ENCODE measurements around the gene NOP14. TPM values are rescaled to one million over a fixed set of nuclear protein-coding genes. Genes with fewer than 3 reads are reported as not detected.

NOP14 gene
- total and polyA plus RNA-seq, 8 donors, result 11.7 to 68.7 (median 18.1) TPM

DNA sequence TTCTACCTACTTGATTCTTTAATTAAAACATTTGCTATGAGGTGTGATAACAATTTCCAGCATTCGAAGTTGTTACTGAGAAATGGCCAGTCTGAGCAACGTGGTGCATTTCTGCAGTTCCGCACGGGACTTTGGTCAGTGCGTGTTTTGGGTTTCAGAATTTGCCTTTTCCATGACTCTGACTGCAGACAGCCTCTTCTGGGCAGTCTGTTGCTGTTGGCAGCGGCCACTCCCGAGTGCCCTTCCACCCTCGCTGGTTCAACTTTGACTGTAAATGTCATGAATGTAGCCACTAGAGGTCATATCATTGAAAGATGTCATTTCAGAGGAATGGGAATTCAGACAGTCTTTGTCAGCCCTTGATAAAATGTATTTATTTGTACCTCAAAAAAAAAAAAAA lies 53.6 kb downstream of the NOP14 start:
- Histone ChIP-seq H3K27me3 (no peaks in the 10 kb centered on the region), H3K9me3 (no peaks in the 10 kb centered on the region), H3K27ac (peak overlapping the region in 1 of 5 donors; percentile 31), H3K4me3 (no peak overlapping the region), H3K36me3 (peaks cover 70 to 100% (median 99%) of the 10 kb centered on the region in 4 donors), H3K4me1 (peaks cover 23 to 44% (median 37%) of the 10 kb centered on the region in 4 donors)
- DNase-seq, result no peak
- no peak for TF ChIP-seq POLR2AphosphoS5 (IDR thresholded peaks at IDR 0.05)
- TF ChIP-seq, protein P1, sequence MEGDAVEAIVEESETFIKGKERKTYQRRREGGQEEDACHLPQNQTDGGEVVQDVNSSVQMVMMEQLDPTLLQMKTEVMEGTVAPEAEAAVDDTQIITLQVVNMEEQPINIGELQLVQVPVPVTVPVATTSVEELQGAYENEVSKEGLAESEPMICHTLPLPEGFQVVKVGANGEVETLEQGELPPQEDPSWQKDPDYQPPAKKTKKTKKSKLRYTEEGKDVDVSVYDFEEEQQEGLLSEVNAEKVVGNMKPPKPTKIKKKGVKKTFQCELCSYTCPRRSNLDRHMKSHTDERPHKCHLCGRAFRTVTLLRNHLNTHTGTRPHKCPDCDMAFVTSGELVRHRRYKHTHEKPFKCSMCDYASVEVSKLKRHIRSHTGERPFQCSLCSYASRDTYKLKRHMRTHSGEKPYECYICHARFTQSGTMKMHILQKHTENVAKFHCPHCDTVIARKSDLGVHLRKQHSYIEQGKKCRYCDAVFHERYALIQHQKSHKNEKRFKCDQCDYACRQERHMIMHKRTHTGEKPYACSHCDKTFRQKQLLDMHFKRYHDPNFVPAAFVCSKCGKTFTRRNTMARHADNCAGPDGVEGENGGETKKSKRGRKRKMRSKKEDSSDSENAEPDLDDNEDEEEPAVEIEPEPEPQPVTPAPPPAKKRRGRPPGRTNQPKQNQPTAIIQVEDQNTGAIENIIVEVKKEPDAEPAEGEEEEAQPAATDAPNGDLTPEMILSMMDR (IDR thresholded peaks at IDR 0.05), result no peak
- TF ChIP-seq POLR2A (IDR thresholded peaks at IDR 0.05), result no peak
- TF ChIP-seq EP300 (IDR thresholded peaks at IDR 0.05), result no peak
- 65 to 83% (median 76%) methylated on average over 8 of the region's 8 CpGs for WGBS, 5 donors
- intact Hi-C loops (cut with DNase I; ENCODE audit: low total_unique reads), result no loop called here

DNA sequence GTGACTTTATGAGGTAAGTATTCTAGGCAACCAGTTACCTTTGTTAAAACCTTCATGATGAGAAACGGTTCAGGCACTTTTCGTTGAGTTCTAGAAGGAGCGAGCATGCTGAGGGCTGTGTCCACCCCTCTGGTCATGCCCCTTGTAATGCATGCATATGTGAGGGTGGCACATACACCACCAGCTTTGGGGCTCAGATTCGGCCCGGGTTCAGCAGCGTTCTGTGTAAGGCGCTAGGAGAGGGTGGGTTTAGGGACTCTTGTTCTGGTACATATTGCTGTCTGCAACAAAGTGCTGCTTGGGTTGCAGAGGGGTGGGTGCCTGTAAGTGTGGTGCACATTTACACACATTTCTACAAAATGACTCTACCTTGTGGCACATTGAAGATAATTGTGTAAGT lies 54.5 kb downstream of the NOP14 start:
- H3K4me1 ChIP-seq, result peaks cover 23 to 44% (median 37%) of the 10 kb centered on the region in 4 donors
- peak overlapping the region in 1 of 5 donors; percentile 40 for H3K27ac ChIP-seq
- H3K4me3 ChIP-seq, result no peak overlapping the region
- no peaks in the 10 kb centered on the region for H3K27me3 ChIP-seq
- TF ChIP-seq EP300 (IDR thresholded peaks at IDR 0.05) (no peak), POLR2A (IDR thresholded peaks at IDR 0.05) (no peak), POLR2AphosphoS5 (IDR thresholded peaks at IDR 0.05) (no peak)
- TF ChIP-seq, protein P1 (IDR thresholded peaks at IDR 0.05), result no peak
- 78 to 89% (median 83%) methylated on average over 7 of the region's 7 CpGs for WGBS, 5 donors
- DNase-seq, result no peak
- no peaks in the 10 kb centered on the region for H3K9me3 ChIP-seq
- H3K36me3 ChIP-seq, result peaks cover 64 to 100% (median 99%) of the 10 kb centered on the region in 4 donors
- intact Hi-C loops (cut with DNase I; ENCODE audit: low total_unique reads), result no loop called here

DNA sequence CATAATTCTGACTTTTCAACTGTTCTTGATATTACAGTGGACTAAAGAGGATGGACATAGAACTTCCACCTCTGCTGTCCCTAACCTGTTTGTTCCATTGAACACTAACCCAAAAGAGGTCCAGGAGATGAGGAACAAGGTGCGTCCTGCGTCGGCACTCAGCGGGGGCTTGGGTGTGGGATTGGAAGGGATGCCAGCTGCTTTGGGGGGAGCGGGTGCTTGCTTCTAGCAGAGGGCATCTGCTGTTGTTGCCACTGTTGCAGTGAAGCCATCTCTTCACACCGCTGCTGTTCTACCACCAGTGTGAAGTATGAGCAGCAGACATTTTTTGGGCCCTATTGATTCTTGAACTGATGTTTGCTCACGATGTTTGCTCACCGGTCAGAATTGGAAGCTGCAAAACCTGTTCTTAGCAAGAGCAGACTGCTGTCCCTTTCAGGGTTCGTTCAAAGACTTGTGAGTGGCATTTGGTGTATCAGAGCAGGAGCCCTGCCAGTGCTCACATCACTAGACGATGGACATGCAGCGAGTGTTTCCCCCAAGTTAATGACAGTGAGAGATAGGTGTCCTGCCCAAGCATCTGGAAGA lies 55.4 kb downstream of the NOP14 start:
- DNase-seq, result peak; percentile 67 to 90
- TF ChIP-seq POLR2AphosphoS5 (IDR thresholded peaks at IDR 0.05) (peak in 1 of 3 donors; percentile 82), EP300 (IDR thresholded peaks at IDR 0.05) (no peak)
- intact Hi-C loops (cut with DNase I; ENCODE audit: low total_unique reads), result no loop called here
- peaks cover 23 to 44% (median 37%) of the 10 kb centered on the region in 4 donors for H3K4me1 ChIP-seq
- H3K4me3 ChIP-seq, result no peak overlapping the region
- H3K27ac ChIP-seq, result peak overlapping the region; percentile 21 to 48 (median 40)
- no peaks in the 10 kb centered on the region for H3K9me3 ChIP-seq
- peaks cover 56 to 100% (median 99%) of the 10 kb centered on the region in 4 donors for H3K36me3 ChIP-seq
- WGBS, 5 donors, result 35 to 55% (median 42%) methylated on average over 8 to 11 of the region's 11 CpGs
- H3K27me3 ChIP-seq, result no peaks in the 10 kb centered on the region

DNA sequence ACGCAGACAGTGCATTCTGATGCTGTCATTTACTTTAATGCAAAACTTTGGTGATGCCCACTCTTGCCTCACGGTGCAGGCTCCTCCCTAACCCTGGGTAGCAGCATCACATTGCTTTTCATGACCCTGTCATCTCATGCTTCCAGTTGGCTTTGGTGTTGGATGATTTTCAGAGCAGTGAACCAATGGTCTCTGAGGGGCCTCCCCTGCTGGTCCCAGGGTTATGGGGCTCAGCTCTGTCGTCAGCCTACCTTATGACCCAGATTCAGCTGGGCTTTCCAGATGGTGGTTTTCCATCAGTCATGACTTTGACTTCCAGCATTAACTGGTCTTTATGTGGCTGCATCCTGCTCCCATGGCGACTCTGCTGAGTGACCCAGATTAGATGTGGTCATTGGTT lies 56.0 kb downstream of the NOP14 start:
- Histone ChIP-seq H3K9me3 (no peaks in the 10 kb centered on the region), H3K4me1 (peaks cover 23 to 49% (median 39%) of the 10 kb centered on the region in 4 donors), H3K27ac (peak overlapping the region; percentile 13 to 48 (median 26)), H3K4me3 (no peak overlapping the region), H3K27me3 (no peaks in the 10 kb centered on the region), H3K36me3 (peaks cover 52 to 100% (median 99%) of the 10 kb centered on the region in 4 donors)
- WGBS, 5 donors, result 67 to 79% (median 73%) methylated on average over 4 of the region's 4 CpGs
- intact Hi-C loops (cut with DNase I; ENCODE audit: low total_unique reads), result no loop called here
- no peak for DNase-seq
- TF ChIP-seq POLR2A (IDR thresholded peaks at IDR 0.05), result no peak
- no peak for TF ChIP-seq POLR2AphosphoS5 (IDR thresholded peaks at IDR 0.05)
- TF ChIP-seq, protein P1 (IDR thresholded peaks at IDR 0.05), result no peak
- no peak for TF ChIP-seq EP300 (IDR thresholded peaks at IDR 0.05)

DNA sequence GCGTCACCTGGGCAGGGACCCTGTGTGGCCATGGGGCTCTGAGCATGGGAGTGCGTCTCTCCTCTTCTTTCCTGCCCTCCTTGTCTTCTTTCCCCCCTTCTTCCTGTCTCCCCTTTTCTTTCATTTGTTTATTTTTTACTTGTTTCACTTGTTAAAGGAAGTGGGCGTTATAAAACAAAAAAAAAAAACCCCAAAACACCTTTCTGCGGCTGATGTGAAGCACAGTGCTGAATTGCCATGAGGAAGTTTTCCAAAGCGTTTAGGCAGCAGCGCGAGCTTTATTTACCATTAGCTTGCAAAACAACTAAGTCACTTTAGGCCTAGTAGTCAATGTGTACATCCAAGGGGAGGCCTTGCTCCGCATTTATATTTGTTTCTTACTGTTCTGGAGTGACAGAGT lies 57.0 kb downstream of the NOP14 start:
- DNase-seq, result peak in 1 of 2 donors; percentile 43
- TF ChIP-seq EP300 (IDR thresholded peaks at IDR 0.05) (no peak), POLR2A (IDR thresholded peaks at IDR 0.05) (no peak), POLR2AphosphoS5 (IDR thresholded peaks at IDR 0.05) (peak in 1 of 3 donors; percentile 15)
- TF ChIP-seq, protein P1 (IDR thresholded peaks at IDR 0.05), result no peak
- no peaks in the 10 kb centered on the region for H3K9me3 ChIP-seq
- peaks cover 43 to 98% (median 93%) of the 10 kb centered on the region in 4 donors for H3K36me3 ChIP-seq
- WGBS, 5 donors, result 33 to 61% (median 46%) methylated on average over 8 of the region's 8 CpGs
- peak overlapping the region in 3 of 5 donors; percentile 10 to 48 (median 33) for H3K27ac ChIP-seq
- no peaks in the 10 kb centered on the region for H3K27me3 ChIP-seq
- no peak overlapping the region for H3K4me3 ChIP-seq
- H3K4me1 ChIP-seq, result peaks cover 23 to 59% (median 45%) of the 10 kb centered on the region in 4 donors
- intact Hi-C loops (cut with DNase I; ENCODE audit: low total_unique reads), result no loop called here

Data from stomach (tissue), 9 donors.